PC-9 (cell line): ENCODE measurements around the gene AFAP1L2.

Source experiments
- CTCF ChIP-seq: fragments of 200-600 bp; sonication (generic); conservative IDR thresholded peaks from 2 replicates; pipeline ENCODE4 v1.6.1; 2017; ENCODE audit warnings: mixed run types, antibody characterized with exemption, mild to moderate bottlenecking, moderate library complexity
- EZH2 ChIP-seq: fragments of 200-600 bp; sonication (generic); IDR thresholded peaks from 2 replicates; pipeline ENCODE4 v1.8.0; 2017; ENCODE audit warnings: antibody characterized with exemption, low read depth

GRCh38 chr10:114273910-114274309 is 130.4 kb downstream of the AFAP1L2 start:
- no peak for TF ChIP-seq CTCF
- no peak for TF ChIP-seq EZH2
